A204.1 (cell line): ENCODE results near the gene MTURN.
A peak's percentile ranks its signal among the peaks of the same experiment; 100 is the strongest.

Source experiments
- FAIRE-seq: peaks from 2 replicates; lab custom pipeline; 2012; peaks lifted over from hg19 to GRCh38; lab: Jason Lieb, UNC

Gene MTURN

DNA sequence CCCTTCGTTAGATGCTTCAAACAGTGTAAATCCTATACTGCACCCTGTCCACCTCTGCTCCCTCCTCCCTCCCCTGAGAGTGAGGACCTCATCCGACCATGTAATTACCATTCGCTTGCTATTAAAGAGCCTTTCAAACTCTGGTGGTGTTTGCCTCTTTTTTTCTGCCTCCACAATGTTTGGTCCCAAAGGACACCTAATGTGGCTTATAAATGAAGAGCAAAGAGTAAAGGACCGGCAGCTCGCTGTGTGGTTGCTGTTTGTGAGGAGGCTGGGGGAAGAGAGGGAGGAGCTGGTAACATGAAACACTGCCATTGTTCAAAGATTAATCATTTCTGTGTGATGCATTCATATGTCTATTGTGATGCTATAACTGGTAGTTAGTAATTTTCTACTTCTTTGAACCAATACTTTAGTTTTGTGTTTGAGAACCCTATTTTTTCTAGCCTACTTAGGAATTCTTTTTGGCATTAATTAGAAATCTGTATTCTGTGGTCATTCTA, 27.9 kb downstream of the MTURN start:
- FAIRE-seq = no peak

- FAIRE-seq = no peak
Observed at GRCh38 chr7:30163231-30163894, 28.6 kb downstream of the MTURN start.

DNA sequence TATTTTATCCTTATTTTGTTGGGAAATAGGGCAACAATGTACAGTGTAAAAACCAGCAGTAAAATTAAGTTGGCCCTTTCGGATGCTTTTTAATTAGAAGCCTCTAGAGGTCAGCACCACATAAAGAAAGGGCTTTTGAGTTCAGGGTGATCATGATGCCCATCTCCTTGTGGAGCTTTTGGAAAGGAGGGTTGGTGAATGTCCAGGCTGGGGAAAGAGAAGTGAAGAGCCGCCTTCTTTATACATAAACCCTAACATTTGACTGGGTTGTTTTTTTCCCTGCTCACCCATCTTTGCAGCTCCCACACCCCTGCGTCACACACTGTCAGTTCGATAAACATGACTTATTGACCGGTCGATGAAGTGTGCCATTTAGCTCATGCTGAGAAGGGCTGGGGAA, 29.8 kb downstream of the MTURN start:
- peak; percentile 68 for FAIRE-seq

- no peak for FAIRE-seq
Observed at GRCh38 chr7:30165590-30165989, 30.8 kb downstream of the MTURN start.

- no peak for FAIRE-seq
Observed at GRCh38 chr7:30166155-30166840, 31.5 kb downstream of the MTURN start.

GRCh38 chr7:30166841-30167235, 32.1 kb downstream of the MTURN start:
- FAIRE-seq = no peak

DNA sequence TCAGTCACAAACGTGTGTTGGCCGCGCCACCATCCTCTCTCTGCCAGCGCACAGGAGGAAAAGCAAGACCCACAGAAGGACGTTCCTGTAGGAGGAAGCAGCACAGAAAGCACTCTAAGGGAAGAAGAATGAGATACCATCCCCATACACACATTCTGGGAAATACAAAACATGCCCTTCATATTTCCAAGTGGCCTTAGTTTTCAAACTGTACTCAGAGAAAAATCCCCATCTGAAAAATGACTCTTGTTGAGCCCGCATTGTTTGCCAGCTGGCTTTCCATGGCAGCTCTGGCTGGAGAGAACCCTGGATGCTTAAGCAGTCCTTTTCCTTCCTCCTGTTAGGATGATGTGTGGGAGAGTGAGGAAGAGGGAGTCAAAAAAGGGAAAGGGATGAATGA, 33.1 kb downstream of the MTURN start:
- no peak for FAIRE-seq

DNA sequence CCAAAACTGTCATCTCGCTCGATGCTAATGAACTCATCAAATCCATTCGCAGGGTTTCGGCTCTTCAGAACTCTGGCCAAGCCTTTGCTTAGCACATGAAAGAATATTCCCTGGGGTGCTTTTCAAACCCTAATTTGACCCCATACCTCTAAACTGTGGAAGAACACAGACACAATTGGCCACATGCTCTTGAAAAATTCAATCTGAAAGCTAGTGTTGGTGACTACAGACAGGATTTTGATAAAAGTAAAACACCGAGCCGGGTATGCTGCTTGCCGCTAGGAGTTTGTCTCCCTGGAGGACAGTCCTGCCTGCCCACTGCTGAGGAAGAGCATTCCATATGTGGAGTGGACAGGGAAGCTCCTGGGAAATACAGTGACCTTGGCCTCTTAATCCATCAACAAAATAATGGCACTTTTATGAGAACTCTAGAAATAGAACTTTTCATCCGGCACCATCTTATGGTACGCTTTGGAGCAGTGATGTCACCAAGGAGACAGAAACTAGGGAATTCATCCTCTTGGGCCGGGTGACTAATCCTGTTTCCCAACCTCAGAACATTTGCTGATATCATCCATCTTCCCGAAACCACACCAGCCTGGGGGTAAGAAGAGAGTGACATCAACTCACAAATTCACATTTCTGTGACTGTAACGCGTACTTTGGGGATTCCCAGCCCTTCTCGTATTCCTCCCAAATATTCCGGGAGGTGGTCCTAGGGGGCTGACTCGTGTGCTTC, 34.2 kb downstream of the MTURN start:
- FAIRE-seq = no peak

DNA sequence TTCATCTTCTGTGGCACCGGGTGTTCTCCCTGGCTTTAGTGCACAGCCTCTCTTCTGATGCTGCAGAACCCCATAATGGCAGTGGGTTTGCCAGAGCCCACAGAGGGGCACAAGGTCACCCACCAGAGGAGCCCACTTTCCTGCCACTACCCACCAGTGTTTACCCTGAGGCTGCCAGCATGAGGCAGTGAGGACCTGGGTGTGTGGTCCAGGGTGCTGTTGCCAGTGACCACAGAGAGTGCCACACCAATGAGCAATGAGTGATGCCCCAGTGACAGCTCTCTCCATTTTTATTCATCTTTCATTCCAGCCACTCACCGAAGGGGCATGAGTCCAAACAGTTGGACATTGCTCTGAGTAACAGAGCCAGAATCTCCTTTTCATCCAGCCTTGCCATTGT, 34.8 kb downstream of the MTURN start:
- no peak for FAIRE-seq

- FAIRE-seq = no peak
Observed at GRCh38 chr7:30170476-30171205, 35.9 kb downstream of the MTURN start.

DNA sequence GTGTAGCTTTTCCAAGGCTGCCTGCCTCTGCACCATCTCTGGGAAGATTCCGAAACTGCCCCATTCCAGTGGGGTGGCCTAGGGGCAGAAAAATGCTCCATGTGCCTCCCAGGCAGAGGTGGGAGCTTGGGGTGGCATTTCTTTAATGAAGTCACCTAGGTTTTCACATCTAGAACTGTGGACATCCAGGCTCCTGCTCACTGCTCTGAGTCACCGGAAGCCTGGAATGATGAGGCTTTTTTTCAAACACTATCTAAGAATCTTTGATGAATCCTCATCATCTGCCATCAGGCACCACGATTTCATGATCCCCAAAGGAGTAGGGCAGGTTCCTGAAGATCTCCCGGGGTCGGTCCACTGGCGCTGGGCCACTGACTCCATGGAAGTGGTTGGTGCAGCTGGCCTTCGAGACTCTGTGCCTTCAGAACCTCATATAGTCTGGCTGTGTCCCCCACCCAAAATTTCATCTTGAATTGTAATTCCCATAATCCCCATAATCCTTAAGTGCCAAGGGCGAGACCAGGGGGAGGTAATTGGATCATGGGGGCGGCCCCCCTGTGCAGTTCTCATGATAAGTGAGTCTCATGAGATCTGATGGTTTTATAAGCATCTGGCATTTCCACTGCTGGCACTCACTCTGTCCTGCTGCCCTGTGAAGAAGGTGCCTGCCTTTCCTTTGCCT, 37.1 kb downstream of the MTURN start:
- no peak for FAIRE-seq

- no peak for FAIRE-seq
Observed at GRCh38 chr7:30172451-30172850, 37.7 kb downstream of the MTURN start.

DNA sequence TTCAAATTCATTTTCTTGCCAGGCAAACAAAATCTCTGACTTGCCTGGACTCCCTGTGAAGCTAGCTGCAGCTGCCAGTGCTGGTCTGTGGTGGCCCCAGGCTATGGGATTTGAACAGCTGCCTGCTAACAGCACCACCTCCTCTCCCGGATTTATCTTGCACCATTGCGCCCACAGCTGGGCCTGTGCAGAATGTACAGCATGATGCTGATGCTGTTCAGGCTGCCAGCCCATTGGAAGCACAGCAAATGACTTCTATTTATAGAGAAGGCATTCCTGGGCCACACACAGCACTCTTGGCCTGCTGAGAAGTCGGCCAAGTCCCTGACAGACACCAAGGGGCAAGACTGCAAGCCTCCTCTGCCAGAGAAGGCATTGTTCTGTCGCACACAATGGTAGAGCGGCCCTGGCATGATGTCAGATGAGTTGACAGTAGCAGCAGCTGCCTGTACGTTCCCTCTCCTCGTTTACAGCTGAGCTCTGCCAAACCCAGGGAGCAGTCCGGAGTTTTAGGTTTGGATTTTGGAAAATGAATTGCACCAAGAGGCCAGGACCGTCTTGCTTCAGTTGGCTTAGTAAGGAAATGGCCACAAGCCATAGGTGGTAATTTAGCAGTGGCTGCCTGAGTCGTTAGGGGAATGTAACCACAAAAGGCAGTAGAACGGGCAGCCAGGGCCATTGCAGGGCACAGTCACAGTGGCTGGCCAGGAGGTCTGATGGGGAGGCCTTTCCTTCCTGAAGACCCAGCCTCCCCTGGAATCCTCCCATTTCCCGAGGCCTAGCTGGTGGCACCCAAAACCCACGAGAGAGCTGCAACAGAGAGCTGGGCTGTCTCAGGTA, 38.5 kb downstream of the MTURN start:
- no peak for FAIRE-seq

- FAIRE-seq = no peak
Observed at GRCh38 chr7:30175180-30175579, 40.4 kb downstream of the MTURN start.

- FAIRE-seq = no peak
Observed at GRCh38 chr7:30175636-30176147, 40.9 kb downstream of the MTURN start.

GRCh38 chr7:30176463-30177109, 41.8 kb downstream of the MTURN start:
- FAIRE-seq = no peak

GRCh38 chr7:30177186-30177585, 42.4 kb downstream of the MTURN start:
- FAIRE-seq = no peak

DNA sequence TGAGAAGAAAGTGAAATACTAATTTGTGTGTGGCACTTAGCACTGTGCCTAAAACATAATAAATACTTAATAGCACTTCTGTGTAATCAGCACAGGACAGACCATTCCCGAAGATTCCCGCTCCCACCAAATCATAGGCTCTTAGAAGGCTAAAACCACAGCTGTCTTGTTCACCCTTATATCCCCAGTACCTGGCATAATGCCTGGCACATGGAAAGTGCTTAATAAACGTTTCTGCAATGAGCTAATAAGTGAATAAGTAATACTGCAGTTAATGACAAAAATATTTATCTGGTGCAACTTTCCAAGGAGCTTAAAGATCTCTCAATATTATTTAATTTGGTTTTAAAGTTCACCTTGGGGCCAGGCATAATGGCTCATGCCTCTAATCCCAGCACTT, 43.2 kb downstream of the MTURN start:
- no peak for FAIRE-seq

GRCh38 chr7:30178748-30179436, 44.1 kb downstream of the MTURN start:
- FAIRE-seq = no peak

- no peak for FAIRE-seq
Observed at GRCh38 chr7:30180718-30181117, 45.9 kb downstream of the MTURN start.
